Measurements from ENCODE around the gene RNF34. TPM values are rescaled to one million over a fixed set of nuclear protein-coding genes. Genes with fewer than 3 reads are reported as not detected.

RNF34 gene
- polyA plus RNA-seq, 1 of the 3 experiments (the other 2 are of a cell fraction), result 29.4 TPM

GRCh38 chr12:121446750-121447149 is 46.8 kb downstream of the RNF34 start:
- H3K4me1 ChIP-seq (ENCODE audit: control insufficient read depth in 1 of 2, insufficient read depth in 2 of 2, low read depth in 1 of 2, low read length in 1 of 2), result peaks cover 0 to 5% of the 10 kb centered on the region in 2 experiments; a peak in 1 of 4 replicates
- H3K4me2 ChIP-seq, result no peak overlapping the region
- WGBS (ENCODE audit: low lambda C conversion rate), result 90% methylated on average over 3 of the region's 3 CpGs
- H3K9me3 ChIP-seq, result no peaks in the 10 kb centered on the region
- ChIA-PET POLR2A (no interaction called here), CTCF (interaction anchor here (0.9 to 6.9 kb wide), 5 partner anchors 8 to 115 kb away, joined by 3 to 192 read pairs (median 5); no protein-coding TSS in a partner anchor)
- H4K20me1 ChIP-seq (ENCODE audit: insufficient read depth), result no peaks in the 10 kb centered on the region
- H3K79me2 ChIP-seq (ENCODE audit: insufficient read depth), result peaks cover 22% of the 10 kb centered on the region
- no peaks in the 10 kb centered on the region for H3K9me2 ChIP-seq
- no peak overlapping the region for H3K27ac ChIP-seq (ENCODE audit: low read depth in 2 of 2, low read length in 1 of 2)
- H3K9ac ChIP-seq, result no peak overlapping the region
- DNase-seq, result no peak
- H3K4me3 ChIP-seq (ENCODE audit: low read depth in 2 of 2, low read length in 1 of 2), result no peak overlapping the region
- H2AFZ ChIP-seq (ENCODE audit: low read depth), result no peak overlapping the region
- H3K36me3 ChIP-seq (replicated peaks in 1 of 2; ENCODE audit: control insufficient read depth in 1 of 2, insufficient read depth in 2 of 2, low read length in 1 of 2), result peaks cover 10 to 12% of the 10 kb centered on the region in 2 experiments
- H3F3A ChIP-seq (replicated peaks; ENCODE audit: insufficient read depth), result peaks cover 7% of the 10 kb centered on the region
- H3K27me3 ChIP-seq (ENCODE audit: insufficient read depth), result no peaks in the 10 kb centered on the region
- no peak for TF ChIP-seq ELF1 (IDR thresholded peaks at IDR 0.05)

GRCh38 chr12:121448771-121449315 is 48.9 kb downstream of the RNF34 start:
- H3K9ac ChIP-seq, result no peak overlapping the region
- H4K20me1 ChIP-seq (ENCODE audit: insufficient read depth), result no peaks in the 10 kb centered on the region
- H3K9me3 ChIP-seq, result no peaks in the 10 kb centered on the region
- no peak for DNase-seq
- no peak overlapping the region for H2AFZ ChIP-seq (ENCODE audit: low read depth)
- peaks cover 0 to 3% of the 10 kb centered on the region in 2 experiments; a peak in 1 of 4 replicates for H3K4me1 ChIP-seq (ENCODE audit: control insufficient read depth in 1 of 2, insufficient read depth in 2 of 2, low read depth in 1 of 2, low read length in 1 of 2)
- no peak overlapping the region for H3K4me3 ChIP-seq (ENCODE audit: low read depth in 2 of 2, low read length in 1 of 2)
- H3K27ac ChIP-seq (ENCODE audit: low read depth in 2 of 2, low read length in 1 of 2), result no peak overlapping the region
- POLR2A ChIA-PET, result no interaction called here
- H3K9me2 ChIP-seq, result no peaks in the 10 kb centered on the region
- no peaks in the 10 kb centered on the region for H3K27me3 ChIP-seq (ENCODE audit: insufficient read depth)
- TF ChIP-seq POLR2AphosphoS5 (IDR thresholded peaks at IDR 0.05; ENCODE audit: low read depth, low read length) (no peak), ELF1 (IDR thresholded peaks at IDR 0.05) (no peak), NRF1 (IDR thresholded peaks at IDR 0.05; ENCODE audit: low read depth, low read length) (no peak), RFX5 (IDR thresholded peaks at IDR 0.05; ENCODE audit: low read length) (no peak)
- TF ChIP-seq, protein P1, sequence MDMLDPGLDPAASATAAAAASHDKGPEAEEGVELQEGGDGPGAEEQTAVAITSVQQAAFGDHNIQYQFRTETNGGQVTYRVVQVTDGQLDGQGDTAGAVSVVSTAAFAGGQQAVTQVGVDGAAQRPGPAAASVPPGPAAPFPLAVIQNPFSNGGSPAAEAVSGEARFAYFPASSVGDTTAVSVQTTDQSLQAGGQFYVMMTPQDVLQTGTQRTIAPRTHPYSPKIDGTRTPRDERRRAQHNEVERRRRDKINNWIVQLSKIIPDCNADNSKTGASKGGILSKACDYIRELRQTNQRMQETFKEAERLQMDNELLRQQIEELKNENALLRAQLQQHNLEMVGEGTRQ (IDR thresholded peaks at IDR 0.05; ENCODE audit: borderline replicate concordance, low read depth, low read length), result no peak
- CTCF ChIA-PET, result interaction anchor here (0.9 to 2.5 kb wide), 5 partner anchors 8 to 345 kb away, joined by 3 to 8 read pairs (median 4); partner anchors contain the start of gene RHOF
- H3K36me3 ChIP-seq (replicated peaks in 1 of 2; ENCODE audit: control insufficient read depth in 1 of 2, insufficient read depth in 2 of 2, low read length in 1 of 2), result peaks cover 4 to 15% of the 10 kb centered on the region in 2 experiments
- H3K4me2 ChIP-seq, result no peak overlapping the region
- peaks cover 22% of the 10 kb centered on the region for H3K79me2 ChIP-seq (ENCODE audit: insufficient read depth)
- WGBS (ENCODE audit: low lambda C conversion rate), result 85% methylated on average over 15 of the region's 16 CpGs
- peaks cover 7% of the 10 kb centered on the region for H3F3A ChIP-seq (replicated peaks; ENCODE audit: insufficient read depth)

GRCh38 chr12:121451961-121452339 is 52.0 kb downstream of the RNF34 start:
- ChIA-PET CTCF (interaction anchor here (1.8 to 8.1 kb wide), 2 partner anchors 9 to 117 kb away, joined by 6 to 46 read pairs; no protein-coding TSS in a partner anchor), POLR2A (no interaction called here)
- no peak overlapping the region for H3K4me3 ChIP-seq (ENCODE audit: low read depth in 2 of 2, low read length in 1 of 2)
- no peak overlapping the region for H2AFZ ChIP-seq (ENCODE audit: low read depth)
- no peaks in the 10 kb centered on the region for H3K9me2 ChIP-seq
- peaks cover 20% of the 10 kb centered on the region for H4K20me1 ChIP-seq (ENCODE audit: insufficient read depth)
- H3K9me3 ChIP-seq, result no peaks in the 10 kb centered on the region
- H3K36me3 ChIP-seq (replicated peaks in 1 of 2; ENCODE audit: control insufficient read depth in 1 of 2, insufficient read depth in 2 of 2, low read length in 1 of 2), result peaks cover 2 to 15% of the 10 kb centered on the region in 2 experiments
- peaks cover 44% of the 10 kb centered on the region for H3K79me2 ChIP-seq (ENCODE audit: insufficient read depth)
- H3K27ac ChIP-seq (ENCODE audit: low read depth in 2 of 2, low read length in 1 of 2), result no peak overlapping the region
- DNase-seq, result no peak
- no peak overlapping the region for H3K4me2 ChIP-seq
- no peak overlapping the region for H3K9ac ChIP-seq
- peaks cover 0 to 3% of the 10 kb centered on the region in 2 experiments; a peak in 1 of 4 replicates for H3K4me1 ChIP-seq (ENCODE audit: control insufficient read depth in 1 of 2, insufficient read depth in 2 of 2, low read depth in 1 of 2, low read length in 1 of 2)
- no peaks in the 10 kb centered on the region for H3K27me3 ChIP-seq (ENCODE audit: insufficient read depth)
- H3F3A ChIP-seq (replicated peaks; ENCODE audit: insufficient read depth), result peaks cover 3% of the 10 kb centered on the region
- 82% methylated on average over 4 of the region's 4 CpGs for WGBS (ENCODE audit: low lambda C conversion rate)
- TF ChIP-seq CHD2 (IDR thresholded peaks at IDR 0.05; ENCODE audit: low read length, partially characterized antibody) (no peak), FOXJ3 (CRISPR knock-in tag; IDR thresholded peaks at IDR 0.05) (no peak), EZH2phosphoT487 (IDR thresholded peaks at IDR 0.05; ENCODE audit: borderline replicate concordance, low read depth) (no peak), IRF3 (IDR thresholded peaks at IDR 0.05; ENCODE audit: low read depth, low read length) (no peak), ELF1 (IDR thresholded peaks at IDR 0.05) (no peak), RFX5 (IDR thresholded peaks at IDR 0.05; ENCODE audit: low read length) (no peak), POLR2AphosphoS5 (IDR thresholded peaks at IDR 0.05; ENCODE audit: low read depth, low read length) (no peak), RAD21 (IDR thresholded peaks at IDR 0.05; ENCODE audit: low read length) (no peak), RCOR1 (IDR thresholded peaks at IDR 0.05; ENCODE audit: low read length) (no peak), GABPA (IDR thresholded peaks at IDR 0.05; ENCODE audit: low read depth) (no peak), EP300 (IDR thresholded peaks at IDR 0.05; ENCODE audit: borderline replicate concordance in 1 of 2, low read depth in 1 of 2, low read length in 1 of 2) (no peak)
- TF ChIP-seq, protein P1 (IDR thresholded peaks at IDR 0.05; ENCODE audit: borderline replicate concordance, low read depth, low read length), result no peak
- TF ChIP-seq, protein P2, sequence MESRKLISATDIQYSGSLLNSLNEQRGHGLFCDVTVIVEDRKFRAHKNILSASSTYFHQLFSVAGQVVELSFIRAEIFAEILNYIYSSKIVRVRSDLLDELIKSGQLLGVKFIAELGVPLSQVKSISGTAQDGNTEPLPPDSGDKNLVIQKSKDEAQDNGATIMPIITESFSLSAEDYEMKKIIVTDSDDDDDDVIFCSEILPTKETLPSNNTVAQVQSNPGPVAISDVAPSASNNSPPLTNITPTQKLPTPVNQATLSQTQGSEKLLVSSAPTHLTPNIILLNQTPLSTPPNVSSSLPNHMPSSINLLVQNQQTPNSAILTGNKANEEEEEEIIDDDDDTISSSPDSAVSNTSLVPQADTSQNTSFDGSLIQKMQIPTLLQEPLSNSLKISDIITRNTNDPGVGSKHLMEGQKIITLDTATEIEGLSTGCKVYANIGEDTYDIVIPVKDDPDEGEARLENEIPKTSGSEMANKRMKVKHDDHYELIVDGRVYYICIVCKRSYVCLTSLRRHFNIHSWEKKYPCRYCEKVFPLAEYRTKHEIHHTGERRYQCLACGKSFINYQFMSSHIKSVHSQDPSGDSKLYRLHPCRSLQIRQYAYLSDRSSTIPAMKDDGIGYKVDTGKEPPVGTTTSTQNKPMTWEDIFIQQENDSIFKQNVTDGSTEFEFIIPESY (IDR thresholded peaks at IDR 0.05; ENCODE audit: borderline replicate concordance, low read depth), result no peak
